Measurements from ENCODE around the gene IDH3G. TPM values are rescaled to one million over a fixed set of nuclear protein-coding genes. Genes with fewer than 3 reads are reported as not detected.

Gene IDH3G
- total RNA-seq, 6 experiments from 2014 or later, result 19.4 to 70.1 (median 27.4) TPM

GRCh38 chrX:153782871-153783270 is 11.3 kb downstream of the IDH3G start:
- no peak for ATAC-seq
- no peak for TF ChIP-seq POLR2A (IDR thresholded peaks at IDR 0.05)
- TF ChIP-seq, protein P1, sequence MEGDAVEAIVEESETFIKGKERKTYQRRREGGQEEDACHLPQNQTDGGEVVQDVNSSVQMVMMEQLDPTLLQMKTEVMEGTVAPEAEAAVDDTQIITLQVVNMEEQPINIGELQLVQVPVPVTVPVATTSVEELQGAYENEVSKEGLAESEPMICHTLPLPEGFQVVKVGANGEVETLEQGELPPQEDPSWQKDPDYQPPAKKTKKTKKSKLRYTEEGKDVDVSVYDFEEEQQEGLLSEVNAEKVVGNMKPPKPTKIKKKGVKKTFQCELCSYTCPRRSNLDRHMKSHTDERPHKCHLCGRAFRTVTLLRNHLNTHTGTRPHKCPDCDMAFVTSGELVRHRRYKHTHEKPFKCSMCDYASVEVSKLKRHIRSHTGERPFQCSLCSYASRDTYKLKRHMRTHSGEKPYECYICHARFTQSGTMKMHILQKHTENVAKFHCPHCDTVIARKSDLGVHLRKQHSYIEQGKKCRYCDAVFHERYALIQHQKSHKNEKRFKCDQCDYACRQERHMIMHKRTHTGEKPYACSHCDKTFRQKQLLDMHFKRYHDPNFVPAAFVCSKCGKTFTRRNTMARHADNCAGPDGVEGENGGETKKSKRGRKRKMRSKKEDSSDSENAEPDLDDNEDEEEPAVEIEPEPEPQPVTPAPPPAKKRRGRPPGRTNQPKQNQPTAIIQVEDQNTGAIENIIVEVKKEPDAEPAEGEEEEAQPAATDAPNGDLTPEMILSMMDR (IDR thresholded peaks at IDR 0.05), result no peak
- intact Hi-C loops (cut with DNase I), result no loop called here
- WGBS (ENCODE audit: insufficient coverage, low coverage, low lambda C conversion rate, missing lambda C conversion rate), result 80% methylated on average over 1 of the region's 14 CpGs
- no peaks in the 10 kb centered on the region for H3K9me3 ChIP-seq
- no peak overlapping the region for H3K4me3 ChIP-seq
- H3K27me3 ChIP-seq, result no peaks in the 10 kb centered on the region
- peaks cover 0 to 7% (median 2%) of the 10 kb centered on the region in 4 donors for H3K36me3 ChIP-seq
- no peaks in the 10 kb centered on the region for H3K4me1 ChIP-seq
- no peak for DNase-seq
- no peak overlapping the region for H3K27ac ChIP-seq

GRCh38 chrX:153782313-153782712 is 11.9 kb downstream of the IDH3G start:
- H3K4me1 ChIP-seq, result no peaks in the 10 kb centered on the region
- WGBS (ENCODE audit: insufficient coverage, low coverage, low lambda C conversion rate, missing lambda C conversion rate), result no CpG with 5 or more reads among the region's 11 CpGs
- TF ChIP-seq, protein P1 (IDR thresholded peaks at IDR 0.05), result no peak
- TF ChIP-seq POLR2A (IDR thresholded peaks at IDR 0.05), result no peak
- no peak overlapping the region for H3K27ac ChIP-seq
- DNase-seq, result no peak
- H3K9me3 ChIP-seq, result no peaks in the 10 kb centered on the region
- H3K36me3 ChIP-seq, result peaks cover 0 to 7% (median 2%) of the 10 kb centered on the region in 4 donors
- ATAC-seq, result no peak
- H3K4me3 ChIP-seq, result no peak overlapping the region
- intact Hi-C loops (cut with DNase I), result no loop called here
- H3K27me3 ChIP-seq, result no peaks in the 10 kb centered on the region

- Histone ChIP-seq H3K4me1 (no peaks in the 10 kb centered on the region), H3K27me3 (no peaks in the 10 kb centered on the region), H3K36me3 (peaks cover 0 to 7% (median 2%) of the 10 kb centered on the region in 4 donors), H3K27ac (no peak overlapping the region), H3K4me3 (no peak overlapping the region), H3K9me3 (no peaks in the 10 kb centered on the region)
- DNase-seq, result no peak
- no peak for TF ChIP-seq POLR2A (IDR thresholded peaks at IDR 0.05)
- TF ChIP-seq, protein P1 (IDR thresholded peaks at IDR 0.05), result no peak
- intact Hi-C loops (cut with DNase I), result no loop called here
- 73% methylated on average over 9 of the region's 24 CpGs for WGBS (ENCODE audit: insufficient coverage, low coverage, low lambda C conversion rate, missing lambda C conversion rate)
- peak in 1 of 4 donors; percentile 10 for ATAC-seq
Observed at GRCh38 chrX:153781428-153782047, 12.6 kb downstream of the IDH3G start.

DNA sequence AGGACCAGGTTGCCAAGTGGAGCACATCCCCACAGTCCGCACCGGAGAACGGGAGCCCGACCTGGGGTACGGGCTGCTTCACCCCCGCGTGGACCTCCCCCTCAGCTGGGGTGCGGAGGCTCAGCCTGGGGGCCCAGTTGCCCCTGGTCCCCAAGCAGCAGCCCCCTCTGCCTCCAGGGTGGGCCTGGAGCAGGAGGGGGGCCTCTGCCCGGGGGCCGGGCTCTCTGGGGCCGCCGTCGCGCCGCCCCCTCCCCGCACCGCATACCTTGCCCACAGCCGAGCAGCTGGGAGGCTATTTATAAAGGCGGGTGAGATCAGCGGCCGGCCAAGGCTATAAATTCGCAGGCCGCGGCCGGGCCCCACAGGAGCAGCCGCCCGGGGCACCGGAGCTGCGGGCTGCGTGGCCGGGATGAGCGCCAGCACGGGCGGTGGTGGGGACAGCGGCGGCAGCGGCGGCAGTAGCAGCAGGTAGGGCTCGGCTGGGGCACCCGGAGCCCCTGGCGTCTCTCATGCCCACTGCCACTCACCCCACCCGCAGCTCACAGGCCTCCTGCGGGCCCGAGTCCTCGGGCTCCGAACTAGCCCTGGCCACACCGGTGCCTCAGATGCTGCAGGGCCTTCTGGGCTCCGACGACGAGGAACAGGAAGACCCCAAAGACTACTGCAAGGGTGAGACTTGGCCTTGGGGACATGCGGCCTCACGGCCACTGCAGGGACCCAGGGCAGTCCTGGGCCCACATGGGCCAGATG is 13.3 kb downstream of the IDH3G start, which contains the start of gene SRPK3:
SRPK3 (plus strand) TSS at position 364 of the 750 bp plus-strand sequence; CDS start at position 410, 46 bp downstream.
- no peaks in the 10 kb centered on the region for H3K27me3 ChIP-seq
- H3K4me1 ChIP-seq, result no peaks in the 10 kb centered on the region
- H3K9me3 ChIP-seq, result no peaks in the 10 kb centered on the region
- H3K36me3 ChIP-seq, result peaks cover 0 to 5% (median 0%) of the 10 kb centered on the region in 4 donors
- intact Hi-C loops (cut with DNase I), result no loop called here
- ATAC-seq, result no peak
- no peak within 1 kb of the TSS for H3K4me3 ChIP-seq
- H3K27ac ChIP-seq, result no peak within 1 kb of the TSS
- DNase-seq, result no peak
- TF ChIP-seq, protein P1 (IDR thresholded peaks at IDR 0.05), result no peak
- no peak for TF ChIP-seq POLR2A (IDR thresholded peaks at IDR 0.05)
- WGBS (ENCODE audit: insufficient coverage, low coverage, low lambda C conversion rate, missing lambda C conversion rate), result no CpG with 5 or more reads among the region's 52 CpGs
